Neural progenitor cell (in vitro differentiated cells): ENCODE results near the gene GOLGA3. TPM values are rescaled to one million over a fixed set of nuclear protein-coding genes. Genes with fewer than 3 reads are reported as not detected.

Source experiments
- DNase-seq: peaks from one replicate; pipeline ENCODE4 v3.0.0-alpha.2; 2016; ENCODE audit warnings: low spot score
- H2AFZ ChIP-seq: fragments of 200-600 bp; sonication (generic); replicated peaks from 2 replicates; pipeline ENCODE4 v1.6.1; 2016; ENCODE audit warnings: antibody characterized with exemption
- H3F3A ChIP-seq: fragments of 200-600 bp; sonication (generic); 2 replicates; pipeline ENCODE4 v1.6.1; 2016; ENCODE audit warnings: antibody characterized with exemption, low read depth
- H3K27ac ChIP-seq: fragments of 200-600 bp; sonication (generic); 2 replicates; pipeline ENCODE4 v1.5.1; 2016; ENCODE audit warnings: mild to moderate bottlenecking
- H3K27me3 ChIP-seq: fragments of 200-600 bp; sonication (generic); 2 replicates; pipeline ENCODE4 v1.6.1; 2016; ENCODE audit warnings: mild to moderate bottlenecking, moderate library complexity
- H3K36me3 ChIP-seq: fragments of 200-600 bp; sonication (generic); 2 replicates; pipeline ENCODE4 v1.5.1; 2016
- H3K4me1 ChIP-seq: fragments of 200-600 bp; sonication (generic); 2 replicates; pipeline ENCODE4 v1.6.1; 2016; ENCODE audit warnings: mixed run types
- H3K4me2 ChIP-seq: fragments of 200-600 bp; sonication (generic); 2 replicates; pipeline ENCODE4 v1.6.1; 2016
- H3K4me3 ChIP-seq: fragments of 200-600 bp; sonication (generic); 2 replicates; pipeline ENCODE4 v1.5.1; 2016
- H3K79me2 ChIP-seq: fragments of 200-600 bp; sonication (generic); 2 replicates; pipeline ENCODE4 v1.6.1; 2016; ENCODE audit warnings: low read depth
- H3K9ac ChIP-seq: fragments of 200-600 bp; sonication (generic); 2 replicates; pipeline ENCODE4 v1.6.1; 2016
- H3K9me3 ChIP-seq: fragments of 200-600 bp; sonication (generic); 2 replicates; pipeline ENCODE4 v1.5.1; 2016; ENCODE audit warnings: low read depth
- H4K20me1 ChIP-seq: fragments of 200-600 bp; sonication (generic); 2 replicates; pipeline ENCODE4 v1.6.1; 2016; ENCODE audit warnings: low read depth
- H3K27ac Mint-ChIP-seq: 3 replicates; pipeline ENCODE4 v1.8.0; 2021; ENCODE audit warnings: mixed read lengths
- H3K27me3 Mint-ChIP-seq: 2 replicates; pipeline ENCODE4 v1.8.0; 2022; ENCODE audit warnings: low read depth, mild to moderate bottlenecking, inconsistent platforms, moderate library complexity, mixed read lengths; ENCODE audit not compliant: insufficient read depth
- H3K36me3 Mint-ChIP-seq: 3 replicates; pipeline ENCODE4 v1.8.0; 2021; ENCODE audit warnings: mixed read lengths
- H3K4me1 Mint-ChIP-seq: 3 replicates; pipeline ENCODE4 v1.8.0; 2021; ENCODE audit warnings: mixed read lengths
- H3K4me3 Mint-ChIP-seq: 3 replicates; pipeline ENCODE4 v1.8.0; 2021; ENCODE audit warnings: mild to moderate bottlenecking, moderate library complexity, mixed read lengths
- H3K9me3 Mint-ChIP-seq: 3 replicates; pipeline ENCODE4 v1.8.0; 2020; ENCODE audit warnings: mixed read lengths
- EZH2 ChIP-seq: fragments of 200-600 bp; sonication (generic); IDR thresholded peaks from 2 replicates; pipeline ENCODE4 v1.6.1; 2017; ENCODE audit warnings: antibody characterized with exemption, mild to moderate bottlenecking, moderate library complexity
- EZH2phosphoT487 ChIP-seq: fragments of 200-600 bp; sonication (generic); IDR thresholded peaks from 2 replicates; pipeline ENCODE4 v1.6.1; 2017; ENCODE audit warnings: antibody characterized with exemption
- total RNA-seq: library from RNA; depleted of rRNA; stranded (reverse); fragments of >200 nt; gene quantifications from 2 replicates; pipeline ENCODE4 v1.2.3, GENCODE V29; 2015; ENCODE audit warnings: low replicate concordance
- TF ChIP-seq, protein P1 (sequence below): fragments of 200-600 bp; sonication (generic); IDR thresholded peaks from 2 replicates; pipeline ENCODE4 v1.5.1; 2017; ENCODE audit warnings: antibody characterized with exemption, mild to moderate bottlenecking

GOLGA3 gene
- total RNA-seq, 1 donor from 2014 or later = 8.5 TPM

GRCh38 chr12:132869551-132869950 is 40.9 kb upstream of the GOLGA3 start:
- peaks cover 22% of the 10 kb centered on the region for H3K36me3 Mint-ChIP-seq
- no peaks in the 10 kb centered on the region for H3K4me1 Mint-ChIP-seq
- no peaks in the 10 kb centered on the region for H3K4me1 ChIP-seq
- H3K27ac Mint-ChIP-seq = no peak overlapping the region
- DNase-seq = no peak
- no peak overlapping the region for H3K4me3 ChIP-seq
- no peaks in the 10 kb centered on the region for H3K36me3 ChIP-seq
- H3F3A ChIP-seq = no peaks in the 10 kb centered on the region
- H2AFZ ChIP-seq = no peak overlapping the region
- no peaks in the 10 kb centered on the region for H3K27me3 ChIP-seq
- H3K4me2 ChIP-seq = no peak overlapping the region
- no peaks in the 10 kb centered on the region for H3K9me3 ChIP-seq
- H3K79me2 ChIP-seq = no peaks in the 10 kb centered on the region
- H3K9ac ChIP-seq = no peak overlapping the region
- no peak overlapping the region for H3K27ac ChIP-seq
- no peak overlapping the region for H3K4me3 Mint-ChIP-seq
- TF ChIP-seq, protein P1, sequence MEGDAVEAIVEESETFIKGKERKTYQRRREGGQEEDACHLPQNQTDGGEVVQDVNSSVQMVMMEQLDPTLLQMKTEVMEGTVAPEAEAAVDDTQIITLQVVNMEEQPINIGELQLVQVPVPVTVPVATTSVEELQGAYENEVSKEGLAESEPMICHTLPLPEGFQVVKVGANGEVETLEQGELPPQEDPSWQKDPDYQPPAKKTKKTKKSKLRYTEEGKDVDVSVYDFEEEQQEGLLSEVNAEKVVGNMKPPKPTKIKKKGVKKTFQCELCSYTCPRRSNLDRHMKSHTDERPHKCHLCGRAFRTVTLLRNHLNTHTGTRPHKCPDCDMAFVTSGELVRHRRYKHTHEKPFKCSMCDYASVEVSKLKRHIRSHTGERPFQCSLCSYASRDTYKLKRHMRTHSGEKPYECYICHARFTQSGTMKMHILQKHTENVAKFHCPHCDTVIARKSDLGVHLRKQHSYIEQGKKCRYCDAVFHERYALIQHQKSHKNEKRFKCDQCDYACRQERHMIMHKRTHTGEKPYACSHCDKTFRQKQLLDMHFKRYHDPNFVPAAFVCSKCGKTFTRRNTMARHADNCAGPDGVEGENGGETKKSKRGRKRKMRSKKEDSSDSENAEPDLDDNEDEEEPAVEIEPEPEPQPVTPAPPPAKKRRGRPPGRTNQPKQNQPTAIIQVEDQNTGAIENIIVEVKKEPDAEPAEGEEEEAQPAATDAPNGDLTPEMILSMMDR = no peak
- TF ChIP-seq EZH2phosphoT487 = no peak
- TF ChIP-seq EZH2 = no peak
- H3K9me3 Mint-ChIP-seq = no peaks in the 10 kb centered on the region
- no peaks in the 10 kb centered on the region for H3K27me3 Mint-ChIP-seq
- H4K20me1 ChIP-seq = no peaks in the 10 kb centered on the region

DNA sequence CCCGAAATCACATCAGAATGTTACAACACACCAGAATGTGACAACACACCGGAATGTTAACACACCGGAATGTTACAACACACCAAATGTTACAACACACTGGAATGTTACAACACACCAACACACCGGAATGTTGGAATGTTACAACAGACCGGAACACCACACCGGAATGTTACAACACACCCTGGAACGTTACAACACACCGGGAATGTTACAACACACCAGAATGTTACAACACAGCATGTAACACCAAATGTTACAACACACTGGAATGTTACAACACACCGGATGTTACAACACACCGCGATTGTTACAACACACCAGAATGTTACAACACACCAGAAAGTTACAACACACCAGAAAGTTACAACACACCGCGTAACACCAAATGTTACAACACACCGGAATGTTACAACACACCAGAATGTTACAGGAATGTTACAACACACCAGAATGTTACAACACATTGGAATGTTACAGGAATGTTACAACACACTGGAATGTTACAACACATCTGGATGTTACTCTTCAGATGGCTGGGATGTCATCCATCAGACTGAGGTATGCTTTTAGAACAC is 37.7 kb upstream of the GOLGA3 start:
- H3K36me3 Mint-ChIP-seq = peaks cover 24% of the 10 kb centered on the region

DNA sequence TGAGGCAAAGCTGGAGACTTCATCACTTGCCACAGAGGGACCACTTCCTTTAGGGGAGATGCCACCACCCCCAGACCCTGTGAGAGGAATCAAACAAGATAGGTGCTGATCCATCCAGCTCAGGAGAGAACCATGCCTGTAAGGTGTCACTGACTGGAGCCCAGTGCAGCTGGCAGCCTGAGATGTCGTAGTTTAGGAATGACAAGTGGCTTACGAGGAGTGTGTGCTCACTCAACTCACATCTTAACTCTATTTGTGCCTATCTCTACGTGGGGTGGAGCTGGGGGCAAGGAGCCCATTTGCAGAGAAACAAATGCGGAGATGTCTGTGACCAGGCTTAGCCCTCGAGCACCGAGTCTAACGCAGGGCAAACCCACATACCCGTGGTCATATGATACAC is 32.9 kb upstream of the GOLGA3 start:
- no peaks in the 10 kb centered on the region for H3K79me2 ChIP-seq
- H4K20me1 ChIP-seq = no peaks in the 10 kb centered on the region
- peaks cover 23% of the 10 kb centered on the region for H3K36me3 Mint-ChIP-seq
- peak overlapping the region; percentile 30 for H3K27ac Mint-ChIP-seq
- H3K27me3 ChIP-seq = no peaks in the 10 kb centered on the region
- H3K4me3 Mint-ChIP-seq = no peak overlapping the region
- no peaks in the 10 kb centered on the region for H3K4me1 ChIP-seq
- DNase-seq = no peak
- no peak overlapping the region for H3K4me3 ChIP-seq
- no peak overlapping the region for H3K4me2 ChIP-seq
- no peaks in the 10 kb centered on the region for H3K9me3 Mint-ChIP-seq
- no peak overlapping the region for H3K27ac ChIP-seq
- H3K4me1 Mint-ChIP-seq = no peaks in the 10 kb centered on the region
- no peaks in the 10 kb centered on the region for H3K36me3 ChIP-seq
- H2AFZ ChIP-seq = no peak overlapping the region
- no peaks in the 10 kb centered on the region for H3F3A ChIP-seq
- no peaks in the 10 kb centered on the region for H3K9me3 ChIP-seq
- no peak overlapping the region for H3K9ac ChIP-seq
- H3K27me3 Mint-ChIP-seq = peaks cover 2% of the 10 kb centered on the region
- TF ChIP-seq, protein P1 = no peak
- TF ChIP-seq EZH2 = no peak
- no peak for TF ChIP-seq EZH2phosphoT487

More for the DNA sequence above, 37.7 kb upstream of the GOLGA3 start:
- Mint-ChIP-seq H3K4me3 (no peak overlapping the region), H3K27me3 (peaks cover 2% of the 10 kb centered on the region), H3K4me1 (no peaks in the 10 kb centered on the region), H3K27ac (no peak overlapping the region), H3K9me3 (no peaks in the 10 kb centered on the region)
- Histone ChIP-seq H3K27me3 (no peaks in the 10 kb centered on the region), H3K9ac (no peak overlapping the region), H4K20me1 (no peaks in the 10 kb centered on the region), H3K9me3 (no peaks in the 10 kb centered on the region), H3K4me3 (no peak overlapping the region), H3K4me2 (no peak overlapping the region), H3K27ac (no peak overlapping the region), H3K4me1 (no peaks in the 10 kb centered on the region), H3K79me2 (no peaks in the 10 kb centered on the region), H3F3A (no peaks in the 10 kb centered on the region), H2AFZ (no peak overlapping the region), H3K36me3 (no peaks in the 10 kb centered on the region)
- TF ChIP-seq EZH2 = no peak
- TF ChIP-seq, protein P1 = no peak
- no peak for TF ChIP-seq EZH2phosphoT487
- DNase-seq = no peak
